Measurements from ENCODE around the gene SLC43A2.

The SLC43A2 gene

DNA sequence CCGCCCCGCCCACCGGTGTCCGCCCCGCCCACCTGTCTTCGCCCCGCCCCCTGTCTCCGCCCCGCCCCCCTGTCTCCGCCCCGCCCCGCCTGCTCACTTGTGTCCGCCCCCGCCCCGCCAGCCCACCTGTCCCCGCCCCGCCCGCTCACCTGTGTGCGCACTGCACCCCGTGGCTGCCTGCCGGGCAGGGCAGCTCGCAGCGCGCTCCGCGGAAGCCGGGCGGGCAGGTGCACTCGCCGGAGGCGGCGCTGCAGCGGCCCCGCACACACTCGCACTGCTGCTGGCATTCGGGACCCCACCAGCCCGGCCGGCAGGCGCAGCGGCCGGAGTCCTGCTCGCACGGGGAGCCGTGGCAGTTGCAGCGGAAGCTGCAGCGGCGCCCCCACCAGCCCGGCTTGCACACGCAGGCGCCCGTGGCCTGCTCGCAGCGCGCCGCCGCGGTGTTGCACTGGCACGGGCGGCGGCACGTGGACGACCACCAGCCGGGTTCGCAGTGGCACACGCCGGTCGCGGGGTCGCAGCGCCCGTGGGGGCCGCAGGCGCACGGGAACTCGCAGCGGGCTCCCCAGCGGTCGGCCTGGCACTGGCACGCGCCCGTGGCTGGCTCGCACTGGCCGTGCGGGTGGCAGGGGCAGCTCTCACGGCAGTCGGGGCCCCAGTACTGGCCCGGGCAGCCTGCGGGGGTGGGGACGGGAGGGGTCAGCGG is 14.8 kb upstream of the SLC43A2 start:
- no peak for DNase-seq

DNA sequence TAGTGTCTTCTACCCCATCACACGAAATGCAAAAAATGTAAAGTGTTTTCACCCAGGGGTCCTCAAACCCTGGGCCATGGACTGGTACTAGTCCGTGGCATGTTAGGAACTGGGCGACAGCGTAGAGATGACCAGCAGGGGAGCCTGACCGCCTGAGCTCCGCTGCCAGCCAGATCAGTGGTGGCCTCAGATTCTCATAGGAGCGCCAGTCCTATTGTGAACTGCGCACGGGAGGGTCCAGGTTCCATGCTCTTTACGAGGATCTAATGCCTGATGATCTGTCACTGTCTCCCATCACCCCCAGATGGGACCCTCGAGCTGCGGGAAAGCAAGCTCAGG is 12.4 kb upstream of the SLC43A2 start:
- no peak for DNase-seq

DNA sequence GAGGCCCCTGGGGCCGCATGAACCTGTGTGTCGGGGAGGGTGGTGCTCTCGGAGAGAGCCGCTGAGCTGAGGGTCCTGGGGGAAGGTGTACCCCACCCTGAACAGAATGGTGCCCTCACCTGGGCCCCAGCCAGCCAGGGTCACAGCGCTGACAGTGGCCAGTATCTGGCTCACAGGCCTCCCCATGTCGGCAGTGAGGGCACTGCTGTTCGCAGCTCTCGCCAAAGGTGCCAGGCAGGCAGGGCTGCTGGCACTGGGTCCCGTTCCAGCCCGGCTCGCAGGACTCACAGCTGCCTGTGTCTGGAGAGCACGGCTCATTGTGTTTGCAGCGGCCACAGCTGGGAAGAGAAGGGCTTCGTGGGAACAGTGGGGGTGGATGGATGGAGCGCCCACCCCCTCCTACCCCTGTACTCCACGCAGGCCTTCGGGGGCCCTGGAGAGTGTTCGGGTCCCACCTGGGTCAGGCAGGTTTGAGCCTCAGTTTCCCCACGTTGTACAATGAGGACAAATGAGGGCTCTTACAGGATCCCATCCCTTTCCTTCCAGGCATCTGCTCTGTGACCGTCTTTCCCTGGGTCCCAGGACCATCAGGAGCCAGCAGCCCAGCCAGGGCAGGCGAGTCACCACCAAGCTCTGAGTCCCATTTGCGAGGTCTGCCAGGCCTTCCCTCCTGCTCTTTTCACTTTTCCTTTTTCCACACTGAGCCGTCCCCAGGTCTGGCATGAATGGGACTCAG is 11.9 kb upstream of the SLC43A2 start:
- DNase-seq: no peak

DNA sequence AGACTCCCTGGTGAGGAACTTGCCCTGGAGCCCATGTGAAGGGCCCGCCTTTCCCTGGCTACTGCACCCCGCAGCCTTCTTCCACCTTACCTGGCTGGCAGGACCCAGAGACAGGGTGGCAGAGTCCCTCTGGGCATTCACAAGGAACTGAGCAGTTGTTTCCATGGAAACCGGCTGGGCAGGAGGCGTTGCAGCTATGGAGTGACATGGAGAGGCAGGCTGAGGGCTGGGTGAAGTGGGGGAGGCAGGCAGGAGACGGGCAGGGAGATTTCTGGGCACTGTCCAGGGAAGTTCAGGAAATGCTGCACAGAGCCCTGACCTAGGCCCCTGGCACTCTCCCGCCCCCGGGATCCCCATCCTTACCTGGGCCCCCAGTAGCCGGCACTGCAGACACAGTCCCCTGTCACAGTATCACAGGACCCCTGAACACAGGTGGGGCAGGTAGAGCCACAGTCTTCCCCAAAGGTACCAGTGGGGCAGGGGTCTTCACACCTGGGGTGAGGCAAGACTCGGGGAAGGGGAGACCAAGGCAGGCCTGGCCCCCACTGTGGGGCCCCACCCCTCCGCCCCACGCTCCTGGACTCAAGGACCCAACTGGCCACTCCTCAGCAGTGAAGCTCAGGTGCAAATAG is 11.0 kb upstream of the SLC43A2 start:
- DNase-seq: peak; percentile 12

DNA sequence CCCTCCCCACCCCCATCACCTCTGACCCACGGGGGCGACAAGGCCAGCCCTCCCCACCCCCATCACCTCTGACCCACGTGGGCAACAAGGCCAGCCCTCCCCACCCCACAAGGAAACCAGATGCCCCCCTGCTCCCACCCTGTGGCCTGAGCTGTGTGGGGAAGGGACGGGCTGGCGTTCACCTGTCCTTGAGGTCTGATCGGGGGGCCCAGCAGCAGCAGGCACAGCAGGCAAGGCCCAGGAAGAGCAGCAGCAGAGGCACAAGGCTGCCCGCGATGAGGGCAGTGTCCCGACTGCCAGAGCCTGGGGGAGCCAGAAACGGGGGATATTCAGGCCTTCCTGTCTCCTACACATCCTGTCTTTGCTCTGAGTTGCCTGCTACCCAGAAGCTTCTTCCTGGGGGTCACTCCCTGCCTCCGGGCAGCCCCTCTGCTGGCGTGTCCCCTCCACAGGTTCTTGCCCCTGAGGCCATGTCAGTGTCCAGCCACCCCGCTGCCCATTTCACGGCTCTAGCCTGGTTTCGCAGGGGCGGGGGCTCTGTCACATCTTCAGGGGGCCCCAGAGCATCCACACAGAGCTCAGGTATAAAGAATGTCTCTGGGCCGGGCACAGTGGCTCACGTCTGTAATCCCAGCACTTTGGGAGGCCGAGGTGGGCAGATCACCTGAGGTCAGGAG is 10.1 kb upstream of the SLC43A2 start:
- no peak for DNase-seq

DNA sequence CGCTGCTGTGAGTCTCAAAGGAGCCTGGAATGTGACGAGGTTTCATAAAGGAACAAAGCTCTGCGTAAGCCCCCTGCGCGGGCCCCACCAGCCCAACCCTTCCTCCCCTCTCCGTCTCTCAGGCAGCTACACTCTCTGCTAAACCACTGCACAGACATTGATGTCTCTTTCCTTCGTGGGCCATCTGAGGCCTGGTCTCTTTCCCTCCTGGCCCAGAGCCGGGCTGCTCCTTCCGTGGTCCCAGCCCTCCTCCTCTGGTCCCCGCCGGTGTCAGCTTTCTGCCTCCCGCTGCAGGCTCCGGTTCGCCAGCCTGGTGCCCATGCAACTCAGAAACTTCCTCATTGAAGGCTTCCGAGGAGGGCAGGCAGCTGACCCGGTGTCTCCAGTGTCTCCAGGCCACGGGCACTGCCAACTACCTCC is 9.5 kb upstream of the SLC43A2 start:
- no peak for DNase-seq

DNA sequence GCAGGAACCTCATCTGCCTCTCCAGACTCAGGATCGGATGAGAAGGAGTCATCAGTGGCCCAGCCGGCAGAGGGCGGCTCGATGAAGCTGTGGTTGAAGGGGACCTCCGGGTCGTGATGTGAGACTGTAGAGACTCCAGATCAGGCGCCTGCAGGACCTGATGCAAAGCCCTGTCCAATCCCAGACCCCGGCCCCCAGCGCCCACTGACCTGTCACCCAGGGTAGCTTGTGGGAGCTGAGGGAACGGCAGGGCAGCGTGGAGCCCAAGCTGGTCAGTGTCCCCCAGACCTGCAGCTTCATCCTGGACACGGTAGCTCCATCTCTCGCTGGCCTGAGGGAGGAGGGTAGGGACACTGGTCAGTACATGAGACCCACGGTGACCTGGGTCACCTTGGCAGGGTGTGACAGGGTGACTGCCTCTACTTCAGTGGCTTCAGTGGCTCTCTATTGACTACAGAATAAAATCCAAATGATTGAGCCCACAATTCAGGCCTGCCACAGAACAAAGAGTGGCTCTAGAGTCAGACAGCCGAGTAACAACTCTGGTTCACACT is 8.2 kb upstream of the SLC43A2 start:
- no peak for DNase-seq

DNA sequence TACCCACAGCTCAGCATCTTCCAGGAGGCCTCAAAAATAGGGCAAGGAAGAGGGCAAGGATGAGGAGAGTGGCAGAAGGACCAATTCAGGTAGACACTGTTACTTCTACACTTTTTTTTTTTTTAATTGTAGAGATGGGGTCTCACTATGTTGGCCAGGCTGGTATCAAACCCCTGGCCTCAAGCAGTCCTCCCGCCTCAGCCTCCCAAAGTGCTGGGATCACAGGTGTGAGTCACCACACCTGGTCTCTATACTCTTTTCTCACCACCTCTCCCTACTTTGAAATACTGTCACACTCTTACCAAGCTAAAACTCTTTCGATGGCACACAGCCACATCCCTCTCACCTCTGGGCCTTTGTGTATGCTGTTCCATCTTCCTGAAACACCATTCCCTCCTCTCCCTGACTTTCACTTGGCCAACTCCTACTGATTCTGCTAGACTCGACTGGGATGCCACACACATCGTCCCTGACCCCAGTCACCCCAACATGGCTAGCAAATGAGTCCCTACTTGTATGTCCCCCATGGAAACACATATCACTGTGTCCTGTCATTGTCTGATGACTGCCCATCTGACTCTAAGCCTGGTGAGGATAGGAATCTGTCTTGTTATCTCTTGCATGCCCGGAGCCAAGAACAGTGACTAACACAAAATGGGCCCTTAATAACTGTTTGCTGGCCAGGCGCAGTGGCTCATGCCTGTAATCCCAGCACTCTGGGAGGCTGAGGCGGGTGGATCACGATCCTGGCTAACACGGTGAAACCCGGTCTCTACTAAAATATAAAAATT is 7.2 kb upstream of the SLC43A2 start:
- DNase-seq: no peak

DNA sequence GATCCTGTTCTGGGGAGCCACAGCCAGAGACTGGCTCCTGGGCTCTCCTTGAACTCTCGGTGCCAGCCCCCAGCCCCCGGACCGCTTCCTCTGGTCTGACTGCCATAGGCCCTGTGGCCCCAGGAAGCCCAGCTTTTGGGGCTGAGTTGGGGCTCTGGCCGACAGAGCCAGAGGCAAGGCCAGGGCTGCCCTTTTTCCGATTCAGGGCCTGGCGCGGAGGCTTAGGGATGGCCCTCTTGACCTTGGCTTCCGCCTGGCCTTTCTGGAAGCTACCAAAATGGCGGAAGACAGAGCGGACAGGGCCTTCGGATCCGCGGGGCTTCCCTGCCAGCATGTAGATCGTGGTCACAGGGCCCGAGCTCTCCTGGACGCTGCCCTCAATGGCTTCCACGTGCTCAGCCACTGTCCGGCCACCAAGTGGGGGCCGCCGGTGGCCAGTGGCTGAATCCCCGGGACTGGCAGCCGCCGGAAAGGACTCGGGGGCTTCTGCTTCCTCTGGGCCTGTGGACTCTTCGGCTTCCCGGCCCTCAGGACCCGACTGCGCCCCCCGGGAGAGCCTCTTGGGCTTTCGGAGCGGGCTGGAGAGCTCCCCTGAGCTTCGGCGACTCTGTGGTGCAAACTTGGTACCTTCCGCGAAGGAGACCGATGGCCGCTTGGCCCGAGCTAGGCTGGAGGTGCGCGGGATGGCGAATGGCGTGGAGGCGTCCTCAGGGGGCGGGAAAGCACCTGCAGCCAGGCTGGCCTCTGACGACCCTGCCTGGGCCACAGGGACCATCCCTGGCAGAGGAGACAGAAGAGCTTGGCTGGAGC is 6.4 kb upstream of the SLC43A2 start:
- no peak for DNase-seq

DNA sequence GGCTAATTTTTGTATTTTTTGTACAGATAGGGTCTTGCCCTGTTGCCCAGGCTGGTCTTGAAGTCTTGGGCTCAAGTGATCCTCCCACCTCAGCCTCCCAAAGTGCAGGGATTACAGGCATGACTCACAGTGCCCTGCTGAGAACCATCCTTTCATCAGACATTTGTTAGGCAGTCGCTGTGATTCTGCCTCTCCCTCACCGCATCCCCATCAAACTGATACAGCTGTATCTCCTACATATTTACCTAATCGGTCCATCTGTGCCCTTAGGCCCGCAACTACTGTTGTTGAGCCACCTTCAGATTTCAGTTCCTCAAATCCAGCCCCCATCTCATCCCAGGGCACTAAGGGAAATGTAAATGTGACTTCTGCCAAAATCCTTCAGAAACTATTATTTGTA is 2.0 kb upstream of the SLC43A2 start:
- no peak for DNase-seq

DNA sequence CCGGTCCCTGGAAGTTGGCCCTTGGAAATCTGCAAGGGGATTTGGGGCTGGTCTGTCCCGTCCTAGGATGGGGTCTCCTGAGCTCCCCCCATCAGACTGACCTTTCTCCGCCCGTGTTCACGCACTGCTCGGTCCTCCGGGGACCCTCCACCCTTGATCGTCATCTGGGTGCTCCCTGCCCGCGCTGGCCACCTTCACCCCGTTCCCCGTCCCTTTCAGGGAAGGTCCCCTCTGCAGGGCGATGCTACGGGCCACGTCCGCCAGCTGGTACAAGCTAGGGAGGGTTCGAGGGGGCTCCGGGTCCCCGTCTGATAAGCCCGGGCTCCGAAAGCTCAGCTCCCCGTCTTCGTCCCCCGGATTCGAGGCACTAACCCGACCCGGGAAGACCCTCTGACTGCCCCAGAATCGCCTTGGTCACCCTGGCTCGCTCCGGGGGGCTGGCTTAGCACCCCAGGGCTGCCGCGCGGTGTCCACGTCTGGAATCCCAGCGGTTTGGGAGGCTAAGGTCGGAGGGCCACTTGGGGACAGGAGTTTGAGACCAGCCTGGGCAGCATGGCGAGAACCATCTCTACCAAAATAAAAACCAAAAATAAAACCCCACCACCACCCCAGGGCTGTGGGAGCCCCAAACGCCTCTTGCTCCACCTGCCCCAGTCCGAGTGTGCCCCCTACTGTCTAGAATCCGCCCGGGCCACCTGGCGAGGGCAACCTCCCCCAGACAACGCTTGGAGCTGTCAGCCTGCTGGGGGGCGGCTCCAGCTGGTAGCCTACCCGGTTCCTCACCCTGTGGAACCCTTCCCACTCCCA is 1.1 kb upstream of the SLC43A2 start:
- DNase-seq: no peak

DNA sequence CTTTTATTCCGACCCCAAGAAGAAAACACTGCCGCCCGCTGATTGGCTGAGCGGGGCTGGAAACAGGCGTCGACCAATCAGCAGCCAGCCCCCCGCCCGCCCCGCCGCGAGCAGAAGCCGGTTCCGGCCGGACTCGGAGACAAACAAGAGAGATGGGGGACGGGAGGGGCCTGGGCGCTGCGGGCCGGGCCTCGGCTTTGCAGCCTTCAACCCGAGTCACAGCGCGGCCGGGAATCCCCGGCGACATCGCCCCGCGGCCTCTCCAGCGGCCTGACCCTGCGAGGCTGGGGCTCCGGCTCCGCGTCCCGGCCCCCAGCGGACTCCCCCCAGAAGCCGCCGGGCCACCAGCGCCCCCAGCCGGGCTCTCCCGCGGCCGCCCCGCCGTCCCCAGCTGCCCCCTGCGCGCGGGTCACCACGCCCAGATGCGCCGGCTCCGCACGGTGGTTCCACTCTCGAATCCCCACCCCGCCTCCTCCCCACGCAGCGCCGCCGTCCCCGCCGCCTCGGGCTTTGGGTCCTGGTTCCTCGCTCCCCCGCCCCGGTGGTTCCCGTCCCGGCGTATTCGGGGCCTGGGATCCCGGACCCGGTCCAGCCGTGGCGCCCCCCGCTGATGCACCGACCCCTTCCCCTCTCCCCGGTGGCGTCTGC is 346 bp upstream of the SLC43A2 start:
- DNase-seq: peak; percentile 84

DNA sequence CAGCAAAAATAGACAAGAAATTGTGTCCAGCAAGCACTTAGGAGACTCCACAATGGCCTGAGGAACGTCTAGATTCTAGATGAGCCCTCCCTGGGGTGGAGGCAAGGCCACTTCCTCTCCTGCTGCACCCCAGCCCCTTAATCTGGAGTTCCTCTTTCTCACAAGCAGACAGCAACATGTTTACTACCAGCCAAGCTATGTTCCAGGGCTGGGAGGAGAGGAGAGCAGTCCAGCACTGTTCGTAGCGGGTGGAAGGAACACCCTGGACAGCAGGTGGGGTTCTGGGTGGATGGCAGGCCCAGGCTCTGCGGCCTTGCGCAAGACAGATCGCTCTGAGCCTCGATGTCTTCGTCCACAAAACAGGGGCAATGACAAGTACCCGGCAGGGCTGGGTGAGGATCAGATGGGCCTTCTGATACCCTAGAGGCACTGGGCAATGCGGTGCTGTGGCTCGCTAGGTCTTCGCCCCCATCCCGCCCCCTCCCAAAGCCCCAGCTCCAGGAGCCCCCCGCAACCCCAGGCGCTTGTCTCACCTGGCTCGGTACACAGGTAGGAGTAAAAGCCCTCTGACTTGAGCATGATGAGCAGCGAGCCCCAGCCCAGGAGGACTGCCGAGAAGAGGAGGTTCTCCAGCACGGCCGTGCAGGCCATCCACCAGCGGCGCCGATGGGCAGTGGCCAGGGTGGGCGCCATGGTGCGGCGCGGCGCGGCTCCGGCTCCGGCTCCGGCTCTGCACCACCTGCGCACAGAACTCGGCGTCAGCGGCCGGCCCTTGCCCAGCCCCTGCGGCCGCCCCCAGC is 1.3 kb downstream of the SLC43A2 start:
- DNase-seq: no peak

DNA sequence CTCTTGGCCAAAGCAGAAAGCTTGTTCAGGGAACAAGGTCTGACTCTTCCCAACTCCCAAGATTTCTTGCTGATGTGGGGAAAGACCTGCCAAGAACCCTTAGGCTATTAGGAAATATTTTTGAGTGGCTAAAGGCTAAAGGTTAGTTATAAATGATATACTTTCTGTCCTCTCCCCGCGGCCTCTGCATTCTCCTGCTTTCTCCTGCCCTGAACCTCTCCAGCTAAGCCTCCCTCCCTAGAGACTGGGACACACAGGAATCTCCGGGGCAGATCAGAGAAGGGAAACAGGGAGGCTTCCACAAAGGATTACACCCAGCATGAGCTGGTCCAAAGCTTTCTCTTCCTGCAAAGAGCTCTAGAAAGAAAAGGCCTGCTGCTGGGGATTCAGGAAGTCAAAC is 2.3 kb downstream of the SLC43A2 start:
- no peak for DNase-seq

DNA sequence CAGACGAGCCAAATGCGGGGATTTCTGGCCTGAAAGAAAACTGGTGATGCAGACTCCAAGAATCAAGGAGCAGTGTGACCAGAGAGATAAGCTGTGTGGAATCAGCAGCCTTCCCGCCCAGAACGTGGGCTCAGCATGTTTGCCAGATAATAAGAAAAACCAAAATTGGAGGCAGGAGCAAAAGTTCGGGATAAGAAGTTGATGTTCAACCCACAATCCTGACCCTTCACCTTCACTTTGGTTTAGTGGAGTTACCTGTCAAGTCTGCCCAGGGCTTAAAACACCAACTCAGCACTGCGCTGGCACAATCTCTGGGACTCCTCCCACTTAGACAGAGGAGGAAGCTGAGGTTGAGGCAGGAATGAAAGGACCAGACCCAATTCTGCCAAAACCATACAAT is 3.1 kb downstream of the SLC43A2 start:
- DNase-seq: no peak

DNA sequence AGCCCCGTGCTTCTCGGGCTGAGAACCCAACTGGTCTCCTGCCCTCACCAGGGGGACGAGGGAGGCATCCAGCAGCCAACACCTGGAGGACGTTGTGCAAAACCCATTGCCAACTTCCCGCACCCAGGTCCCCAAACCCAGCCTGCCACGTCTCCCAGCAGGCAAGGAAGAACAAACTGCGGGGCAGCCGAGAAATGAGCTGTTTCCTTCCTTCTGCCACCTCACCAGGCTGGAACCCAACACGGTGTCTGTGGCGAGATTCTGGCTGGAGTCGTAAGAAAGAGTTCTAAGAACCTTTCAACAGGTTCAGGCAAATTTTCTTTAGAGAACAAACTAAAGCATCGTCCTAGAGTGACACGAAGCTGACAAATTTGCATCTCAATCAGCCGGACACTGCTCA is 3.6 kb downstream of the SLC43A2 start:
- DNase-seq: no peak

DNA sequence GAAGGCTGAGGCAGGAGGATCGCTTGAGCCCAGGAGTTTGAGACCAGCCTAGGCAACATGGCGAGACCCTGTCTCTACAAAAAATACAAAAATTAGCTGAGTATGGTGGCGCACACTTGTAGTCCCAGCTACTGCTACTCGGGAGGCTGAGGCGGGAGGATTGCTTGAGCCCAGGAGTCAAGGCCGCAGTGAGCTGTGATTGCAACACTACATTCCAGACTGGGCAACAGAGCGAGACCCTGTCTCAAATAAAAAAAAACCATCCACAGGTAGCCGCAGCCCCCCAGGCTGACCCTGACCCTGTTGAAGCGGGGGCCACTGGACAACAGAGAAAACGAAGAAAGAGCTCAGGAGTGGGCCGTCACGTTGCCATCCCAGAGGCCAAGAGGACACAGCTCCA is 4.0 kb downstream of the SLC43A2 start:
- DNase-seq: no peak

DNA sequence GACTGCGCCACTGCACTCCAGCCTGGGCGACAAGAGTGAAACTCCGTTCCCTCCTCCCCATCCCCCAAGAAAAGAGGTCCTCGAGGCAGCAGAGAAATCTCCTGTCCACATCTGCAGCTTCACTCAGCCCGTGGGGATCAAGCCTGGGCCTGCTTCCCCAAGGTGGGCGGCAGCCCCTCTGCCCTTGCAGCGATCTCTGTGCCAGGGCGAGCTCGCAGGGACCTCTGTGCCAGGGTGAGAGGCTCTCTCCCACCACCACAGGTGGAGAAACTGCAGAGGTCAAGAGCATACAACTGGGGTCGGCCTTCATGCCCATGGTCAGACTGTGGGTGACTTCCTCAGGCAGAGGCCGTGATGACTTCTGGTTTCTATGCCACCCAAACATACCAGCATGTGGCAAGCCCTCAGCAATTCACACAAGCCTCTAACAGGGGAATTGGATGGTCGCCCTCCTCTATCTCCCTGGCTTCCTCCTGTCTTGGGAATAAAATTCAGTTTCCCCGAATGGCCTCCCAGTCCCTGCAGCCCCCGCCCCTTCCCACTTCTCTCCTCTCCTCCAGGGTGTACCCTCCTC is 5.5 kb downstream of the SLC43A2 start:
- DNase-seq: no peak

Measured in NCI-H2227 treated with DMSO at 0.1 percent for 48 hours (cell line).